Measurements from ENCODE around the gene RXFP2.

The RXFP2 gene

GRCh38 chr13:31794452-31794851, 55.1 kb downstream of the RXFP2 start:
- H3K4me3 ChIP-seq (ENCODE audit: low read depth, low read length): no peak overlapping the region

GRCh38 chr13:31797154-31797775, 57.9 kb downstream of the RXFP2 start:
- H3K4me3 ChIP-seq (ENCODE audit: low read depth, low read length): no peak overlapping the region
- DNase-seq (ENCODE audit: low read depth): peak; percentile 16
- no peak for TF ChIP-seq MAX (IDR thresholded peaks at IDR 0.05; ENCODE audit: low read depth, low read length)
- no peak for TF ChIP-seq MYC (IDR thresholded peaks at IDR 0.05; ENCODE audit: low read depth, low read length)
- TF ChIP-seq POLR2A (IDR thresholded peaks at IDR 0.05; ENCODE audit: extremely low read depth, insufficient read length): no peak
- peak; percentile 2 for TF ChIP-seq CTCF (IDR thresholded peaks at IDR 0.05; ENCODE audit: low read depth, low read length)

More at GRCh38 chr13:31794452-31794851, 55.1 kb downstream of the RXFP2 start:
- TF ChIP-seq MYC (IDR thresholded peaks at IDR 0.05; ENCODE audit: low read depth, low read length) (no peak), POLR2A (IDR thresholded peaks at IDR 0.05; ENCODE audit: extremely low read depth, insufficient read length) (no peak), MAX (IDR thresholded peaks at IDR 0.05; ENCODE audit: low read depth, low read length) (no peak), CTCF (IDR thresholded peaks at IDR 0.05; ENCODE audit: low read depth, low read length) (no peak)
- no peak for DNase-seq (ENCODE audit: low read depth)

- H3K4me3 ChIP-seq (ENCODE audit: low read depth, low read length): no peak overlapping the region
- no peak for TF ChIP-seq MAX (IDR thresholded peaks at IDR 0.05; ENCODE audit: low read depth, low read length)
- TF ChIP-seq CTCF (IDR thresholded peaks at IDR 0.05; ENCODE audit: low read depth, low read length): no peak
- no peak for TF ChIP-seq POLR2A (IDR thresholded peaks at IDR 0.05; ENCODE audit: extremely low read depth, insufficient read length)
- TF ChIP-seq MYC (IDR thresholded peaks at IDR 0.05; ENCODE audit: low read depth, low read length): no peak
- no peak for DNase-seq (ENCODE audit: low read depth)
Measured at GRCh38 chr13:31798189-31798588, 58.9 kb downstream of the RXFP2 start.

- DNase-seq (ENCODE audit: low read depth): no peak
- TF ChIP-seq POLR2A (IDR thresholded peaks at IDR 0.05; ENCODE audit: extremely low read depth, insufficient read length) (no peak), MYC (IDR thresholded peaks at IDR 0.05; ENCODE audit: low read depth, low read length) (no peak), MAX (IDR thresholded peaks at IDR 0.05; ENCODE audit: low read depth, low read length) (no peak), CTCF (IDR thresholded peaks at IDR 0.05; ENCODE audit: low read depth, low read length) (no peak)
- H3K4me3 ChIP-seq (ENCODE audit: low read depth, low read length): no peak overlapping the region
Measured at GRCh38 chr13:31801088-31801487, 61.8 kb downstream of the RXFP2 start.

- TF ChIP-seq MYC (IDR thresholded peaks at IDR 0.05; ENCODE audit: low read depth, low read length): peak; percentile 56; the same call in 1 of the 2 replicates
- peak; percentile 58; the same call in 1 of the 2 replicates for TF ChIP-seq MAX (IDR thresholded peaks at IDR 0.05; ENCODE audit: low read depth, low read length)
- TF ChIP-seq CTCF (IDR thresholded peaks at IDR 0.05; ENCODE audit: low read depth, low read length): no peak
- no peak overlapping the region for H3K4me3 ChIP-seq (ENCODE audit: low read depth, low read length)
- peak; percentile 63 for DNase-seq (ENCODE audit: low read depth)
Measured at GRCh38 chr13:31803311-31803710, 64.0 kb downstream of the RXFP2 start.
